ENCODE data around the gene SCRN2.

DNA sequence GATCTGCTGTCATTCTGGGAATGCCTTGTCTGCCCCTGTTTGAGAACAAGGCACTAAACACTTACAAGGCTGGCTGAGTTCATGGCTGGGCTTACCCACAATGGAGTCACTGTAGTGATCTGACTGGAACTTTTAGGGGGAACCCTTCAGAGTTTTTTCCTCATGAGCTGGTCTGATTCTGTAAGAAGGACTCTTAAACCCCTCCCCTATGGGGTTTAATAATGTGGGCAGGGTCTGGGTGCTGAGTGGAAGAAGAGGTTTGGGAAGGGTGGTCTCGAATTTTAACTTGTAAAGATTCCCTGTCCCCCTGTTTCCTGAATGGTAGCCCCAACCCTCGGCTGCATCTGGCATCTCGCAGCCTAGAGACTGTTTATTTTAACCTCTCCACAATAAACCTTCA lies 50.0 kb downstream of the SCRN2 start:
- TF ChIP-seq POLR2A (IDR thresholded peaks at IDR 0.05) (no peak), CTCF (IDR thresholded peaks at IDR 0.05) (no peak), POLR2AphosphoS5 (IDR thresholded peaks at IDR 0.05) (no peak), EP300 (IDR thresholded peaks at IDR 0.05) (no peak)
